HEK293 (cell line): ENCODE results near the gene PCP2.

ENCODE experiments used
- CTCF ChIP-seq: fragments of 450-650 bp; formaldehyde crosslinking; IDR thresholded peaks from 2 replicates; pipeline ENCODE4 v1.5.1; 2016; ENCODE audit warnings: missing biosample characterization, missing genetic modification characterization
- ZFP37 ChIP-seq: fragments of 450-650 bp; formaldehyde crosslinking; IDR thresholded peaks from 2 replicates; pipeline ENCODE4 v1.5.1; 2016; ENCODE audit warnings: missing biosample characterization, missing genetic modification characterization
- ZNF114 ChIP-seq: fragments of 450-650 bp; formaldehyde crosslinking; IDR thresholded peaks from 2 replicates; pipeline ENCODE4 v1.5.0; 2017; ENCODE audit warnings: missing biosample characterization, missing genetic modification characterization
- ZNF23 ChIP-seq: fragments of 450-650 bp; formaldehyde crosslinking; IDR thresholded peaks from 2 replicates; pipeline ENCODE4 v1.5.1; 2016; ENCODE audit warnings: missing biosample characterization, missing genetic modification characterization, borderline replicate concordance
- ZNF768 ChIP-seq: fragments of 450-650 bp; formaldehyde crosslinking; IDR thresholded peaks from 2 replicates; pipeline ENCODE4 v1.5.1; 2018; ENCODE audit warnings: missing biosample characterization, mild to moderate bottlenecking, missing genetic modification characterization

GRCh38 chr19:7663706-7664105 is 30.2 kb upstream of the PCP2 start:
- no peak for TF ChIP-seq ZFP37 (tag by site-specific recombination)
- TF ChIP-seq CTCF (tag by site-specific recombination) = no peak
- no peak for TF ChIP-seq ZNF23 (tag by site-specific recombination)
- no peak for TF ChIP-seq ZNF114 (tag by site-specific recombination)
- no peak for TF ChIP-seq ZNF768 (tag by site-specific recombination)
